ENCODE data around the gene MNAT1. TPM values are rescaled to one million over a fixed set of nuclear protein-coding genes. Genes with fewer than 3 reads are reported as not detected.

The MNAT1 gene
- total RNA-seq, 2 donors from 2014 or later: 25.6 to 27.2 TPM

GRCh38 chr14:60981633-60982455 lies 247.3 kb downstream of the MNAT1 start:
- ATAC-seq: peak in 1 of 2 donors; percentile 49
- intact Hi-C loops (cut with DNase I): loop anchor here in 1 of 2 donors (10.0 kb wide), 1 partner anchor 257 kb away; the partner anchor contains the start of gene SIX4
- DNase-seq: no peak

GRCh38 chr14:60984196-60984595 lies 249.6 kb downstream of the MNAT1 start:
- DNase-seq (no peak), ATAC-seq (no peak)
- intact Hi-C loops (cut with DNase I): loop anchor here in 1 of 2 donors (10.0 kb wide), 1 partner anchor 259 kb away; the partner anchor contains the start of gene SIX4

- intact Hi-C loops (cut with DNase I): loop anchor here in 1 of 2 donors (10.0 kb wide), 1 partner anchor 262 kb away; the partner anchor contains the start of gene SIX4
- no peak for DNase-seq
- ATAC-seq: no peak
Measured at GRCh38 chr14:60986500-60986899, 251.9 kb downstream of the MNAT1 start.

- ATAC-seq (no peak), DNase-seq (no peak)
- intact Hi-C loops (cut with DNase I): loop anchor here in 1 of 2 donors (10.0 kb wide), 1 partner anchor 265 kb away; the partner anchor contains the start of gene SIX4
Measured at GRCh38 chr14:60989599-60989998, 255.0 kb downstream of the MNAT1 start.

- intact Hi-C loops (cut with DNase I): no loop called here
- no peak for ATAC-seq
- DNase-seq: no peak
Measured at GRCh38 chr14:60998617-60999016, 264.1 kb downstream of the MNAT1 start.

- intact Hi-C loops (cut with DNase I): no loop called here
- DNase-seq: no peak
- ATAC-seq: no peak
Measured at GRCh38 chr14:60999536-60999935, 265.0 kb downstream of the MNAT1 start.

- intact Hi-C loops (cut with DNase I): no loop called here
- no peak for DNase-seq
- ATAC-seq: no peak
Measured at GRCh38 chr14:61003571-61003970, 269.0 kb downstream of the MNAT1 start.

GRCh38 chr14:61019537-61019936 lies 285.0 kb downstream of the MNAT1 start:
- no peak for DNase-seq
- no peak for ATAC-seq
- intact Hi-C loops (cut with DNase I): no loop called here

Other genes with a start within 250 kb of the MNAT1 start
- gene C14orf39, start 248.7 kb upstream of the MNAT1 start, total RNA-seq: not detected
- gene SIX6, start 225.6 kb upstream of the MNAT1 start, total RNA-seq: not detected
- gene SIX1, start 85.3 kb upstream of the MNAT1 start, total RNA-seq: under 1 TPM; 0.24 to 0.77 TPM
- gene SIX4, start 10.4 kb upstream of the MNAT1 start, total RNA-seq: 1 to 10 TPM; 3.3 to 3.8 TPM
- 1 to 10 TPM; 8.3 to 9.8 TPM for gene TRMT5, start 246.3 kb downstream of the MNAT1 start, total RNA-seq
- 1 to 10 TPM; 5.9 to 9.0 TPM for gene SLC38A6, start 246.5 kb downstream of the MNAT1 start, total RNA-seq